ENCODE measurements around the gene OR5M8. TPM values are rescaled to one million over a fixed set of nuclear protein-coding genes. Genes with fewer than 3 reads are reported as not detected.

The OR5M8 gene
- not detected in 2 replicates for total RNA-seq

DNA sequence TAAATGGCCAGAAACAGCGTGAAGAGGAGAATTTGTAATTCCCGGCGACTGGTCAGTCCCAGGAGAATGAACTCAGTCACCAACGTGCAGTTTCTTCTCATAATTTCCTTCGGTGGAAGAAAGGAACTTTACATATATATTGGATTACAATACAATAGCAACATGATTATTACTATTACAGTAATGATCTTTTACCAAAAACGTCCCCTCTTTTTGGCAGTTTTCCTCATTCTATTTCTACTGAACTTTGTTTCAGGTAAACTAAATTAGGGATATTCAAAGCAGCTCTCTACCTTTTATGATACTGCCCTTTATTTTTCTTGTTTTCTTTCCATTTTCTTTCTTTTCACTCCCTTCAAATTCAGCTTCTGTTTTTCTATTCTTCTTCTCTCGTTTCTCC is at the start of gene OR5M8:
OR5M8 (minus strand) TSS at position 101 of the 400 bp plus-strand sequence; CDS start at position 101, 0 bp downstream.
- DNase-seq (ENCODE audit: low spot score): no peak
- Mint-ChIP-seq H3K9me3 (peaks cover 30% of the 10 kb centered on the region), H3K27ac (no peak within 1 kb of the TSS), H3K4me1 (ENCODE audit: low read depth) (no peaks in the 10 kb centered on the region), H3K27me3 (ENCODE audit: low read depth) (no peaks in the 10 kb centered on the region), H3K36me3 (ENCODE audit: low read depth) (no peaks in the 10 kb centered on the region), H3K4me3 (ENCODE audit: low read depth) (no peak within 1 kb of the TSS)
- intact Hi-C loops (cut with micrococcal nuclease): no loop called here

DNA sequence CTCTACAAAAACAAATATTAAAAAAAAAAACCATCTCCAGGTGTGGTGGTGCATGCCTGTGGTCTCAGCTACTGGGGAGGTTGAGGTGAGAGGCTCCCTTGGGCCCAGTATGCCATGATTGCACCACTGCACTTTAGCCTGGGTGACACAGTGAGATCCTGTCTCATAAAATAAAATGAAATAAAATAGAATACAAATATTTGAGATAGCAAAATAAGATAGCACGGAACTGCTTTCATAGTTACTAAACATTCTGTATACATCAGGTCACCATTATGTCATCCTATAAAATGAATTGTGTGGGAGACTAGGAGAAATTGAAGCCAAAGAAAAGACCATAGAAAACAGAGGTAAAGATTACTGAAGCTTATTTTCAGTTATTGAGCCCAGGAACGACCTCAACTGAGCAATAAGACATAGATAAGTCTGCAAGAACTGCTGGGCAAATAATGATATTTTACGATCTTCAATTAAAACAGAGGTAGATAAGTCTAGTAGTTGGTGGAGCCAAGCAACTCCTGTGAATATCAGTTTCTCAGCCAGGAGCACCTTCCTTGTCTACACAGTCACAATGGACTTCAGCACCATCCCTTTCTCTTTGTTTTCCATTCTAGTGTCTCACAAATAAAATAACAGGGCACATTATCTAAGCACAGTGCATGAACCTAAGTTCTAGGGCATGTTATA is 42.0 kb upstream of the OR5M8 start:
- H3K4me3 Mint-ChIP-seq (ENCODE audit: low read depth): no peak overlapping the region
- peaks cover 26% of the 10 kb centered on the region for H3K9me3 Mint-ChIP-seq
- intact Hi-C loops (cut with micrococcal nuclease): no loop called here
- H3K36me3 Mint-ChIP-seq (ENCODE audit: low read depth): no peaks in the 10 kb centered on the region
- no peak overlapping the region for H3K27ac Mint-ChIP-seq
- H3K27me3 Mint-ChIP-seq (ENCODE audit: low read depth): no peaks in the 10 kb centered on the region
- DNase-seq (ENCODE audit: low spot score): no peak
- no peaks in the 10 kb centered on the region for H3K4me1 Mint-ChIP-seq (ENCODE audit: low read depth)

DNA sequence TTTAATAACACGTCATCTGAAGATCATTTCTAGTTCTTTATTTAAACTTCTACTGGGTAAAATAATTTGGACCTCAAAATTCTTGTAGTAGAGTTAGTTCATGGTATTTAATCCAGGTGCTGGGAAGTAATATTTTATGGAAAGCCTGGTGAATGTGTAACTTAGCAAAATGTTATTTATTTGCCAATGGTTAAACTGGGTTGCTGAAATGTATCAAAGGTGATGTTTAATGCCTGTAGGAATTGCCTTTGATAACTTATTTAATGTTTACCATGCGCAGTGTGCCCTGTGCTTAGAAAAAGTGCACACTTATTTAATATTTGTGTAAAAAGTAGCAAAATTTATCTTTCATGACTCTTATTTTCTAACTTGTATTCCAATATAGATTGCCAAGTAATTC is 40.7 kb upstream of the OR5M8 start:
- no peaks in the 10 kb centered on the region for H3K36me3 Mint-ChIP-seq (ENCODE audit: low read depth)
- no peak for DNase-seq (ENCODE audit: low spot score)
- peaks cover 22% of the 10 kb centered on the region for H3K9me3 Mint-ChIP-seq
- intact Hi-C loops (cut with micrococcal nuclease): no loop called here
- no peaks in the 10 kb centered on the region for H3K27me3 Mint-ChIP-seq (ENCODE audit: low read depth)
- no peaks in the 10 kb centered on the region for H3K4me1 Mint-ChIP-seq (ENCODE audit: low read depth)
- H3K27ac Mint-ChIP-seq: no peak overlapping the region
- no peak overlapping the region for H3K4me3 Mint-ChIP-seq (ENCODE audit: low read depth)

DNA sequence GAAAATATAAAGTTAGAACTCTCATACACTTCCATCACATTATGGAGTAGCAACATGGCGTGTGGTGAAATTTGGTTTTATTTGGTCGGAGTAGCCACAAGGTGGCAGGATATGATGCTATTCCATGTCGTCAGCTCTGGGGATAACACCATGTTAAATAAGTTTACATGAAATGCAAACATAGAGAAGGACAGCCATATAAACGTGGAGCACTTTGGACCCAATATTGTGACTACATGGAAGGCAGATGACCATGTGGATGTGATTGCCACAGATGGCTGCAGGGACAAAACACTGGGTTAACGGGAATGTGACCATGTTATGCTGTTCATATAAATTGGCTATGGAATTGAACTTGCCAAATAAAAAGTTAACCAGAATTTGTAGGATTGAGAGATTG is 30.8 kb upstream of the OR5M8 start:
- Mint-ChIP-seq H3K9me3 (peaks cover 31% of the 10 kb centered on the region), H3K27me3 (ENCODE audit: low read depth) (no peaks in the 10 kb centered on the region), H3K4me3 (ENCODE audit: low read depth) (no peak overlapping the region), H3K4me1 (ENCODE audit: low read depth) (no peaks in the 10 kb centered on the region), H3K27ac (no peak overlapping the region), H3K36me3 (ENCODE audit: low read depth) (no peaks in the 10 kb centered on the region)
- intact Hi-C loops (cut with micrococcal nuclease): no loop called here
- no peak for DNase-seq (ENCODE audit: low spot score)

DNA sequence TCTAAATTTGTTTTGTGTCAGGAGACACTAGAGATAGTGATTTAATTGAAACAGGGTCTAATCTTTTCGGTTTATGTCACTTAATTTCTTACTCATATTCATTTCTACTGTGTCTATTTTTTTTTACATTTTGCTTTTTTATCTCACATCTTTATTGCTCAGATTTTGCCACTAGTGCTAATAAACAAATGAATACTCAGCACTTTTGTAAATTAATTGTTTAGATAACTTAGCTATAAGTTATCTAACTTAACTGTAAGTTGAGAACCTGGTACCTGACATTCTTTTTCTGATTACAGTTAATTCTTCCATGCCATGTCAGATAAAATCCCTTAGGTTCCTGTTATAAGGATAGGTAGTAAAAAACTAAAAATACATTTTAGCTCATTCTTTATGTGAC is 22.1 kb upstream of the OR5M8 start:
- Mint-ChIP-seq H3K4me3 (ENCODE audit: low read depth) (no peak overlapping the region), H3K36me3 (ENCODE audit: low read depth) (no peaks in the 10 kb centered on the region), H3K27ac (no peak overlapping the region), H3K4me1 (ENCODE audit: low read depth) (no peaks in the 10 kb centered on the region), H3K27me3 (ENCODE audit: low read depth) (no peaks in the 10 kb centered on the region), H3K9me3 (peaks cover 36% of the 10 kb centered on the region)
- intact Hi-C loops (cut with micrococcal nuclease): no loop called here
- no peak for DNase-seq (ENCODE audit: low spot score)

DNA sequence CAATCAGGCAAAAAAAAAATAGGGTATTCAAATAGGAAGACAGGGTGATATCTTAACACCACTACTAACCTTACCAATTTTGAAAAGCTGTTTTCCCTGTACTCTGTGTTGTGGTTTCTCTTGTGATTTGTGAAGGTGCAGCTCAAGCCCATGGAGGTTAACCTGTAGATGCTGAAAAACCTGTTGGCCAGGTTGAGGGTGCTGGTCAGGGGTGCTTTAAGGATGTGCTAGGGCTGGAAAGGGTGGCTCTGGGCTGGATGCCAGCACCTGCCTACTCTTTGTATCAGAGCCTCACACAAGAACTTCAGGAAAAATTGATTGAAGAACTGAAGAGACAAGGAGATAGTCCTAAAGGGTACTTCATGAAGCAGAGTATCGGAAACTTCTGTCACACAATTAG is 18.3 kb upstream of the OR5M8 start:
- no peaks in the 10 kb centered on the region for H3K27me3 Mint-ChIP-seq (ENCODE audit: low read depth)
- no peak overlapping the region for H3K27ac Mint-ChIP-seq
- no peak overlapping the region for H3K4me3 Mint-ChIP-seq (ENCODE audit: low read depth)
- no peaks in the 10 kb centered on the region for H3K4me1 Mint-ChIP-seq (ENCODE audit: low read depth)
- peaks cover 44% of the 10 kb centered on the region for H3K9me3 Mint-ChIP-seq
- DNase-seq (ENCODE audit: low spot score): no peak
- no peaks in the 10 kb centered on the region for H3K36me3 Mint-ChIP-seq (ENCODE audit: low read depth)
- intact Hi-C loops (cut with micrococcal nuclease): no loop called here

DNA sequence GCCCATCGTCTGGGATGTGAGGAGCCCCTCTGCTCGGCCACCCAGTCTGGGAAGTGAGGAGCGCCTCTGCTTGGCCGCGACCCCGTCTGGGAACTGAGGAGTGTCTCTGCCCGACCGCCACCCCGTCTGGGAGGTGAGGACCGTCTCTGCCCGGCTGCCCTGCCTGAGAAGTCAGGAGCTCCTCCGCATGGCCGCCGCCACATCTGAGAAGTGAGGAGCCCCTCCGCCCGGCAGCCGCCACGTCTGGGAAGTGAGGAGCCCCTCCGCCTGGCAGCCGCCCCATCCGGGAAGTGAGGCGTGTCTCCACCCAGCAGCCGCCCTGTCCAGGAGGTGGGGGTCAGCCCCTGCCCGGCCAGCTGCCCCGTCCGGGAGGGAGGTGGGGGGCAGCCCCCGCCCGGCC is 5.8 kb upstream of the OR5M8 start:
- peaks cover 33% of the 10 kb centered on the region for H3K9me3 Mint-ChIP-seq
- H3K4me3 Mint-ChIP-seq (ENCODE audit: low read depth): no peak overlapping the region
- no peak for DNase-seq (ENCODE audit: low spot score)
- intact Hi-C loops (cut with micrococcal nuclease): no loop called here
- H3K36me3 Mint-ChIP-seq (ENCODE audit: low read depth): no peaks in the 10 kb centered on the region
- H3K4me1 Mint-ChIP-seq (ENCODE audit: low read depth): no peaks in the 10 kb centered on the region
- no peak overlapping the region for H3K27ac Mint-ChIP-seq
- no peaks in the 10 kb centered on the region for H3K27me3 Mint-ChIP-seq (ENCODE audit: low read depth)

DNA sequence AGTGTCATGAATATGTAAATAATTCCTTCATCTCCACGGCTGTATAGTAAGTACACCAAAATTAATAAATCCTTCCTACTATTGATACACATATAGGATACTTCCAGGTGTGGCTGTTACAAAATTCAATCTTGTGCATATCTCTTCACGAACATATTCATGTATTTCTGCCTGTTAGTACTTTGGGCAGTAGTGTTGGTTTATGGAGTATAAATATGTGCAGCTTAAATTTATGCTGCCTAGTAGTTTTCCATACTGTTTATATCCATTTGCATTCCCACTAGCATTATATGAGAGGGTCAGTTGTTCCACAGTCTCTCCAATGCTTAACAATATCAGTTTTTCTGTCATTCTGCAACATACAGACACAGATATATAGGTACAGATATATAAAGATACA is 3.9 kb upstream of the OR5M8 start:
- H3K36me3 Mint-ChIP-seq (ENCODE audit: low read depth): no peaks in the 10 kb centered on the region
- H3K9me3 Mint-ChIP-seq: peaks cover 25% of the 10 kb centered on the region
- H3K4me3 Mint-ChIP-seq (ENCODE audit: low read depth): no peak overlapping the region
- intact Hi-C loops (cut with micrococcal nuclease): no loop called here
- no peaks in the 10 kb centered on the region for H3K27me3 Mint-ChIP-seq (ENCODE audit: low read depth)
- no peaks in the 10 kb centered on the region for H3K4me1 Mint-ChIP-seq (ENCODE audit: low read depth)
- DNase-seq (ENCODE audit: low spot score): no peak
- H3K27ac Mint-ChIP-seq: no peak overlapping the region

DNA sequence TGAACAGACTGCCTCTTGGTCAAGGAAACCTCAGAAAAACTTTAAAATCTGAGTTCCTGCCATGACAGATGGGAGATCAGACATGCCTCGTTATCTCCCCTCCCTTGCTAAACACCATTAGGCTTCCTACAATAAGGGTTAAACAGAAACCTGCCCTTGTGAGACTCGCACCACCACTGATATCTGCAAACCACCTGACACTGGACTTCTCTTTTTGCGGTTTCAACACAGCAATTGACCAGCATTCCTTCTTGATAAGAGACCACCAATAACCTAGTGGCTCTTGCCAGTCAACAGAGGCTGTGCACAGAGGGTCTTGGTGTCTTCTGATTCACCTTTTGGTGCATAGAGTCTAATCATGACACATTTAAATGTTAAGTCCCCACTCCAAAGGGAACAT is 4.4 kb downstream of the OR5M8 start:
- Mint-ChIP-seq H3K4me1 (ENCODE audit: low read depth) (no peaks in the 10 kb centered on the region), H3K4me3 (ENCODE audit: low read depth) (no peak overlapping the region), H3K36me3 (ENCODE audit: low read depth) (no peaks in the 10 kb centered on the region), H3K9me3 (peaks cover 36% of the 10 kb centered on the region), H3K27ac (no peak overlapping the region), H3K27me3 (ENCODE audit: low read depth) (no peaks in the 10 kb centered on the region)
- no peak for DNase-seq (ENCODE audit: low spot score)
- intact Hi-C loops (cut with micrococcal nuclease): no loop called here

DNA sequence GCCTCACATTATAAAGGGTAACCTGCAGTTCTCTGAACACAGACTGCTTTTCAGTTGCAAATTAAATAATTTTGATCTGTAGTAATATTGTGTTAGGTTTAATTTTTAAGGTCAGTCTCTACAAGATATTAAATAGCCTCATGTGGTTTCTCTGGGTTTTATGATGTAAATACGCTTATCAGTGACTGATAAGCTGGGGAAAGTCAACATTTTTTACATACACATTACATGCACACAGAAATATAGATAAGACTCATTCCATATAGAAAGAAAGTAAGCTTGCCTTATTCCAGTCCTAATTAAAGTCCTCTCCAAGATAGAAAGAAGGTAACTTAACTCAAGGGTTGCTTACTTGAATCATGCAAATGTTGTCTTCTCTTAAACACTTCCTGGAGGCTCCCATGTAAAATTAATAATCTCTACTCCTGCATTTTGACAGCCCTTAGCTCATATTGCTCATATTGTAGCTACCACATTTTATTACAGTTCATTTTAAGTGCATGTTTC is 16.4 kb downstream of the OR5M8 start:
- peaks cover 16% of the 10 kb centered on the region for H3K9me3 Mint-ChIP-seq
- no peak for DNase-seq (ENCODE audit: low spot score)
- H3K27me3 Mint-ChIP-seq (ENCODE audit: low read depth): no peaks in the 10 kb centered on the region
- H3K36me3 Mint-ChIP-seq (ENCODE audit: low read depth): no peaks in the 10 kb centered on the region
- intact Hi-C loops (cut with micrococcal nuclease): no loop called here
- no peaks in the 10 kb centered on the region for H3K4me1 Mint-ChIP-seq (ENCODE audit: low read depth)
- no peak overlapping the region for H3K4me3 Mint-ChIP-seq (ENCODE audit: low read depth)
- H3K27ac Mint-ChIP-seq: no peak overlapping the region

DNA sequence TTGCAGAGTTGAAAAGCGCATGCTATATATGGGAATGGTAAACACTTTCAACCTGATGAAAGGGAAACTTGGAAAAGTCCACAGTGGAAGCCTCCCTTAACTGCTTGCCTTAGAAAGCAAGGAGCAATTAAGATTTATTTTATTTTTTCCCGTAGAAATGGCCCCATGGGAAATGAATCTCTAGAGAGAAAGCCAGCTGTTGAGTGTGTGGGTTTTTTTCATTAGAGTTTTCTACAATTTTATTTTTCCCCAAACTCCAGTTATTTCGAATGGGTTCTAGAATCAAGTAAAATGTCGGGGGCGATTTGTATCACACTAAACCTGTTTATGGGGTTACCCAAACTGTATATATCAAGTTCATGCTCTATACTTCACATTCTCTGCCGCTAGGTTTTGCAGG is 17.9 kb downstream of the OR5M8 start, which contains the start of gene OR5M3:
OR5M3 (minus strand) TSS at position 101 of the 400 bp plus-strand sequence. CDS start 2,855 bp downstream, outside the sequence.
- H3K4me3 Mint-ChIP-seq (ENCODE audit: low read depth): no peak within 1 kb of the TSS
- no peak within 1 kb of the TSS for H3K27ac Mint-ChIP-seq
- H3K9me3 Mint-ChIP-seq: peaks cover 10% of the 10 kb centered on the region
- intact Hi-C loops (cut with micrococcal nuclease): no loop called here
- no peaks in the 10 kb centered on the region for H3K4me1 Mint-ChIP-seq (ENCODE audit: low read depth)
- H3K27me3 Mint-ChIP-seq (ENCODE audit: low read depth): no peaks in the 10 kb centered on the region
- no peaks in the 10 kb centered on the region for H3K36me3 Mint-ChIP-seq (ENCODE audit: low read depth)
- DNase-seq (ENCODE audit: low spot score): no peak

DNA sequence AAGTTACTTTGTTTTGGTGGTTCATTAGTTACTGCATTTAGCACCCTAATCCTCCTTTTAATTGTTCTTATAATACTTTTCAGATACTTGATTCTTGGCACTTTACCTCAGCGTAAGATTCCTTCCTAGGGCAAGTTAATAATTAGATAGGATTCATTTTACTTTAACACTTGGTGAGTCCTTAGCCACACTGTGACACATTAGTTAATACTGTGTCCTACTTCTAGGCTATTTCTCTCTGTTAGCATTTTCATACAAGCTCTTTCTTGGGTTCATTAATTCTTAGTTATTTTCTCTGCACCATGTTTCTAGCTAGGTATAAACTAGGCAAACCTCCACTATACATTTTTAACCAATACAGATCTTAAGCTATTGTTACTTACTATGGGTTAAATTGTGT is 34.1 kb downstream of the OR5M8 start:
- H3K36me3 Mint-ChIP-seq (ENCODE audit: low read depth): no peaks in the 10 kb centered on the region
- peaks cover 46% of the 10 kb centered on the region for H3K9me3 Mint-ChIP-seq
- no peak for DNase-seq (ENCODE audit: low spot score)
- no peak overlapping the region for H3K4me3 Mint-ChIP-seq (ENCODE audit: low read depth)
- H3K27ac Mint-ChIP-seq: no peak overlapping the region
- intact Hi-C loops (cut with micrococcal nuclease): no loop called here
- H3K27me3 Mint-ChIP-seq (ENCODE audit: low read depth): no peaks in the 10 kb centered on the region
- H3K4me1 Mint-ChIP-seq (ENCODE audit: low read depth): no peaks in the 10 kb centered on the region

DNA sequence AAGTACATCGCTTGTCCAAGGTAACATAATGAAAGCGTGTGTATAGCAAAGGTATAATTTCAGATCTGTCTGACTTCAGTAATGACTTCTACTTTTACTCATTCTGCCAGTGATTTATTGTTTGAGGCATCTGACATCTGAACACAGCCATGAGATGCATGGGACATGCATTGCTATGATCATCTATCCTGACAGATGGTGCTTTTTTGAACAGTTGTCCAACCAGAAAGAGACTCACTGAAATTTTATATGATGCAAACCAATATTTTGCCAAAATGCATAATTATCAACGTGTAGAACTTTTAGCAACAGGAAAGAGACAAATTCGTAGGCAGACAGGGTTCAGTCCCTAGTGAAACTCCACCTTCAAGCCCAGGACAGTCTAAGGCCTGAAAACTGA is 37.6 kb downstream of the OR5M8 start:
- Mint-ChIP-seq H3K9me3 (peaks cover 37% of the 10 kb centered on the region), H3K4me3 (ENCODE audit: low read depth) (no peak overlapping the region), H3K27ac (no peak overlapping the region), H3K36me3 (ENCODE audit: low read depth) (no peaks in the 10 kb centered on the region), H3K4me1 (ENCODE audit: low read depth) (no peaks in the 10 kb centered on the region), H3K27me3 (ENCODE audit: low read depth) (no peaks in the 10 kb centered on the region)
- intact Hi-C loops (cut with micrococcal nuclease): no loop called here
- DNase-seq (ENCODE audit: low spot score): no peak
